CD4-positive, alpha-beta T cell treated with Interferon alpha-2 for 1 hour (primary cell): ENCODE results near the gene KLF5.
"Not testable (repeated sequence)": the region's sequence is repeated elsewhere in the genome, so short reads cannot be mapped to it uniquely, and the experiment has no call there.

Source experiments
- DNase-seq, 2 donors: peaks; one replicate each; pipeline ENCODE4 v3.0.0-alpha.2; 2020 to 2022

The KLF5 gene

GRCh38 chr13:73090116-73090822 lies 31.5 kb downstream of the KLF5 start:
- DNase-seq = peak in 1 of 2 donors; percentile 9

DNA sequence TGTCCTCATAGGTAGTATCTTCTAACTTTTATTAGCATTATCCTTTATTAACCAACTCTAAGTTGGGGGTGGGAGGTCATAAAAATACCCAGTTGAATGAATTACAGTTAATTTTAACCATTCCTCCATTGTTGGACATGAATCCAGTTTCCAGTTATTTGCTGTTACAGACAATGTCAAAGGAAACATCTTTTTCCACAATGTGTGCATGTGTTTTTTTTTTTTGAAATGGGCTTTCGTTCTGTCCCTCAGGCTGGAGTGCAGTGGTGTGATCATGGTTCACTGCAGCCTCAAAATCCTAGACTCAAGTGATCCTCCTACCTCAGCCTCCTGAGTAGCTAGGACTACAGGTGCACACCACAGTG lies 32.0 kb downstream of the KLF5 start:
- DNase-seq = no peak

DNA sequence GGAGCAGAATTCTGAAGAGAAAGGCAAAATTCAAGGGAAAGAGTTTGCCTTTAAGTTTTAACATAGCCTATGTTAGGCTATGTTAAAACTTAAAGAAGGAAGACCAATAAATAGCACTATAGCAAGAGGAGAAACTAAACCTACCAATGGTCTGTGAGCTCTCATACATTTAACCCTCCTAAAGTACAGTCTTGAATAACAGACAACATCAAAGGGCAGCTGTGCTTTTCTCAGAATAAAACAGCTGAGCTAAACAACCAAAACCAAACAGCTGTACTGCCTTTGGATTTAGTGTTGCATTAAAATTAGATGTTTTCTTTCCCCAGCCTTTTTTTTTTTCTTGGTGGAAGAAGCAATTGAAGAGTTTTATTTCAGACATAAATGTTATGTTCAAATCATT lies 34.0 kb downstream of the KLF5 start:
- DNase-seq = no peak

DNA sequence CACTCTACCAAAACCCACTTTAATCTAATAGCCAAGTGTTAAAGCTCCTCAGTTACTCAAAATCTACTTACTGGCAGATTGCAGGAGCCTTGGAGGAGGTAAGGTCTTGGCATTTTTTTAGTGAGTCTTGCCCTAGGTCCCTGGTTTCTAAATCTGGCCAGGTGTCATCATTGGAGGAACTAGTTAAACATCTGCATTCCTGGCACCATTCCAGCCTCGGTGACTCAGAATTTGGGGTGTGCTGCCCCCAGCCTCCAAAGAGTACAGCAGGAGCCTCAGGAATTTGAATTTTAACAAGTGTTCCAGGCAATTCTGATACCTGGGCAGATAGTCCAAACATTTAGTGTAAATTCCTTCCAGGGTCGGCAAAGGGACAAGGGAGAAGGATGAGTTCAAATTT lies 37.4 kb downstream of the KLF5 start:
- DNase-seq = no peak

DNA sequence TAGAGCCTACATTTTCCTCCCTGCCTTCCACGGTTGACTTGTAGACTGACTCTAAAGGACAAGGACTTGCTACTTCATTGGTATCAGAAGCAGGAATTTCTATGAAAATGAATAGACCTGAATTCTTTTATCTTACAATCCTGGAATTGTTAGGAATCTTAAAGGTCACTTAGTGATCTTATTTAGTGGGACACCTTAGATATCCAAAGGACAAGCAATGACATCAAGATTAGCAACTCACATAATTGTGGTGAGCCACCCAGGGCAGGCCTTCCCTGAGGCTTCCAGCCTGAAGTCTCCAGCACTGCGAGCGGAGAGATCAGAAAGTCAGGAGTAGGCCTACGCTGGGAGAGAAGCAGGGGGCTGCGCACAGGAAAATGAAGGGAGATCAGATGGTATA lies 37.8 kb downstream of the KLF5 start:
- DNase-seq = no peak

DNA sequence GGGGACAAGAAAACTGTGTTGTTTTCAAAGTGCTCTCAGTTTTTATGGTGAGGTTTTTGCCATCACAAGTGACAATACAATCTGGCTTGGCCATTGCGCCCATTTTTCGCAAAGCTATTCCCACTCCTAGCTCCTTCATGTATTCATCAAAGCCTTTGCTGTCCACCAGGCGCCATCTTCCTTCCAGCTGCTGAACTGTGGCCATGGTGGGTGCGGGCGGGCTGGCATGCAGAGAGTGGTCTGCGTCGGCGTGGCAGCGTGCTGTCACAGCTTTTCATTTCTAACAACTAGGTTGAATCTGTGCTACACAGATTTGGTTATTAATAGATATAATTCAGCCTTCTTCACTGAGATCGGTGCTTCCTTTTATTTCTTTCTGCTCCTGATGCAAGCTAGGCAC lies 42.0 kb downstream of the KLF5 start:
- DNase-seq = not testable (repeated sequence)

- DNase-seq = no peak
These were observed 42.7 kb downstream of the KLF5 start for GRCh38 chr13:73101351-73102007.

- no peak for DNase-seq
These were observed 44.4 kb downstream of the KLF5 start for GRCh38 chr13:73103238-73103637.

DNA sequence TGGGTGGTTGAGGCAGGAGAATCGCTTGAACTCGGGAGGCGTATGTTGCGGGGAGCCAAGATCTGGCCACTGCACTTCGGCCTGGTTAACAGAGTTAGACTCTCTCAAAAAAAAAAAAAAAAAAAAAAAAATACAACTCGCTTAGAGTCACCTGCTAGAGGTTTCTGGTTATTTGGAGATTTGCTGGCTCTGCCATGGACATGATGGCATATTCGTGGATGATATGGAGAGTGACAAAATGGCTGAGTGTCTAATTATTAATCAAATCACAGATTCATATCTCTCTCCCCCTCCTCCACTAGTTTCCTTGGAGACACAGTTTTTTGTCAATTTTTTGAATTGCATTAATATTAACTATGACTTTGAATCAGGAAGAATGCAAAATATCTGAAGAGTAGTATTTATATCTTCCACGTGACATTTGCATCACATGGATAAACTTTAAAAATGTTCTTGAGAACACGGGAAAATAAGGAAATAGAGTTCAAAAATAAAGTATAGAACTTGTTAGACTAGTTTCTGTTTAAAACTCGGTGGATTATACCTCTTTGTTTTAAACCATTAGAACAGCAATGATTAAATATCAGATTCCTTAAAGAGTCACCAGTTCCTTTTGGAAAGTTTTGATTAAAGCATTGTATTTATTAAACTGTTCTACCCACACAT lies 47.8 kb downstream of the KLF5 start:
- DNase-seq = no peak

GRCh38 chr13:73107481-73107880 lies 48.7 kb downstream of the KLF5 start:
- no peak for DNase-seq

- DNase-seq = no peak
These were observed 49.2 kb downstream of the KLF5 start for GRCh38 chr13:73107970-73108369.

GRCh38 chr13:73109288-73109899 lies 50.6 kb downstream of the KLF5 start:
- DNase-seq = no peak

- DNase-seq = no peak
These were observed 51.2 kb downstream of the KLF5 start for GRCh38 chr13:73109969-73110368.

- no peak for DNase-seq
These were observed 52.0 kb downstream of the KLF5 start for GRCh38 chr13:73110814-73111213.

GRCh38 chr13:73111331-73111730 lies 52.5 kb downstream of the KLF5 start:
- DNase-seq = no peak

GRCh38 chr13:73119612-73120011 lies 60.8 kb downstream of the KLF5 start:
- DNase-seq = no peak
